Parathyroid adenoma (tissue), 2 donors: Measurements from ENCODE around the gene ZNF585A.

Source experiments
- H2AFZ ChIP-seq: fragments of 300-600 bp; sonication (generic); one replicate; pipeline ENCODE4 v1.7.0; 2017; ENCODE audit warnings: antibody characterized with exemption, mild to moderate bottlenecking
- H3K27ac ChIP-seq: fragments of 300-600 bp; sonication (generic); one replicate; pipeline ENCODE4 v1.7.0; 2017
- H3K27me3 ChIP-seq: fragments of 300-600 bp; sonication (generic); one replicate; pipeline ENCODE4 v1.7.0; 2017; ENCODE audit warnings: low read length; ENCODE audit not compliant: control insufficient read depth, insufficient read depth
- H3K36me3 ChIP-seq: fragments of 300-600 bp; sonication (generic); one replicate; pipeline ENCODE4 v1.7.0; 2017; ENCODE audit warnings: low read length; ENCODE audit not compliant: control insufficient read depth, insufficient read depth
- H3K4me1 ChIP-seq: fragments of 300-600 bp; sonication (generic); one replicate; pipeline ENCODE4 v1.7.0; 2017; ENCODE audit warnings: control low read depth
- H3K4me2 ChIP-seq: fragments of 300-600 bp; sonication (generic); one replicate; pipeline ENCODE4 v1.7.0; 2017; ENCODE audit warnings: low read length
- H3K4me3 ChIP-seq: fragments of 300-600 bp; sonication (generic); one replicate; pipeline ENCODE4 v1.7.0; 2017; ENCODE audit warnings: low read depth, low read length
- H3K79me2 ChIP-seq: fragments of 300-600 bp; sonication (generic); one replicate; pipeline ENCODE4 v1.7.0; 2017; ENCODE audit warnings: control low read depth
- H3K9ac ChIP-seq: fragments of 300-600 bp; sonication (generic); one replicate; pipeline ENCODE4 v1.7.0; 2017; ENCODE audit warnings: mild to moderate bottlenecking
- H3K9me3 ChIP-seq: fragments of 300-600 bp; sonication (generic); one replicate; pipeline ENCODE4 v1.7.0; 2017; ENCODE audit warnings: low read length; ENCODE audit not compliant: control insufficient read depth
- TF ChIP-seq, protein P1 (sequence below): fragments of 300-600 bp; sonication (generic); IDR thresholded peaks from one replicate; pipeline ENCODE4 v1.7.0; 2017; ENCODE audit warnings: antibody characterized with exemption, mild to moderate bottlenecking
- donor health status: primary hyperparathyroidism.

Gene ZNF585A

DNA sequence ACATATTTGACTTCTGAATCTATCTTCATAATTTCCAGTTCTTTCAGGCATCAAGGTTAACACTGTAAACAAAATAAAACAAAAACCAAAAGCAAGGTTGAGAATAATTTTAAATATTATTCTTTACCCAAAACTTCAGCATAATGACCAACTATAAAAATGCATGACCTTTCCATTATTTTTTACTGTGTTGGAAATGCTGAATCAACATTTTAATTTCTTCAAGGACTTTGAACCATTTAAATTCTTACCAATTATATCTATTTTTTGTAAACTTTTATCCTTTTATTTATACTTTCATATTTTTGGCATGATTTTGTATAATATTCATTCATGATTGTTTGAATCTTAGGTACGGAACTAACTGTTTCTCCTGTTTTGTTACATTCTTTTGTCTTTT, 6.9 kb downstream of the ZNF585A start:
- no peaks in the 10 kb centered on the region for H3K4me1 ChIP-seq
- H3K27me3 ChIP-seq, result no peaks in the 10 kb centered on the region
- no peak overlapping the region for H3K4me3 ChIP-seq
- no peaks in the 10 kb centered on the region for H3K36me3 ChIP-seq
- H3K9ac ChIP-seq, result no peak overlapping the region
- H2AFZ ChIP-seq, result no peak overlapping the region
- no peak overlapping the region for H3K4me2 ChIP-seq
- no peak overlapping the region for H3K27ac ChIP-seq
- H3K9me3 ChIP-seq, result no peaks in the 10 kb centered on the region
- H3K79me2 ChIP-seq, result no peaks in the 10 kb centered on the region
- TF ChIP-seq, protein P1, sequence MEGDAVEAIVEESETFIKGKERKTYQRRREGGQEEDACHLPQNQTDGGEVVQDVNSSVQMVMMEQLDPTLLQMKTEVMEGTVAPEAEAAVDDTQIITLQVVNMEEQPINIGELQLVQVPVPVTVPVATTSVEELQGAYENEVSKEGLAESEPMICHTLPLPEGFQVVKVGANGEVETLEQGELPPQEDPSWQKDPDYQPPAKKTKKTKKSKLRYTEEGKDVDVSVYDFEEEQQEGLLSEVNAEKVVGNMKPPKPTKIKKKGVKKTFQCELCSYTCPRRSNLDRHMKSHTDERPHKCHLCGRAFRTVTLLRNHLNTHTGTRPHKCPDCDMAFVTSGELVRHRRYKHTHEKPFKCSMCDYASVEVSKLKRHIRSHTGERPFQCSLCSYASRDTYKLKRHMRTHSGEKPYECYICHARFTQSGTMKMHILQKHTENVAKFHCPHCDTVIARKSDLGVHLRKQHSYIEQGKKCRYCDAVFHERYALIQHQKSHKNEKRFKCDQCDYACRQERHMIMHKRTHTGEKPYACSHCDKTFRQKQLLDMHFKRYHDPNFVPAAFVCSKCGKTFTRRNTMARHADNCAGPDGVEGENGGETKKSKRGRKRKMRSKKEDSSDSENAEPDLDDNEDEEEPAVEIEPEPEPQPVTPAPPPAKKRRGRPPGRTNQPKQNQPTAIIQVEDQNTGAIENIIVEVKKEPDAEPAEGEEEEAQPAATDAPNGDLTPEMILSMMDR, result no peak

DNA sequence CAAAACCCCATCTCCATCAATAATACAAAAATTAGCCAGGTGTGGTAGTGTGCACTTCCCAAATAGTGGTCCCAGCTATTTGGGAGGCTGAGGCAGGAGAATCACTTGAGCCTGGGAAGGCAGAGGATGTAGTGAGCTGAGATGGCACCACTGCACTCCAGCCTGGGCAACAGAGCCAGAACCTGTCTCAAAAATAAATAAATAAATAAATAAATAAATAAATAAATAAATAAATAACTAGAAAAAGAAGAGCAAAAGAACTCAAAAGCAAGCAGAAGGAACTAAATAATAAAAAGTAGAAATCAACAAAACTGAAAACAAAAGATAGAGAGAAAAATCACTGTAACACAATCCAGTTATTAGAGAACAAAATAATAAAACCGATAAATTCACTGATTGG, 12.3 kb downstream of the ZNF585A start:
- H3K4me1 ChIP-seq, result no peaks in the 10 kb centered on the region
- no peaks in the 10 kb centered on the region for H3K9me3 ChIP-seq
- no peak overlapping the region for H3K4me3 ChIP-seq
- H3K4me2 ChIP-seq, result no peak overlapping the region
- TF ChIP-seq, protein P1, result no peak
- H3K36me3 ChIP-seq, result peaks cover 4% of the 10 kb centered on the region
- no peaks in the 10 kb centered on the region for H3K27me3 ChIP-seq
- no peak overlapping the region for H3K27ac ChIP-seq
- H2AFZ ChIP-seq, result no peak overlapping the region
- H3K9ac ChIP-seq, result no peak overlapping the region
- H3K79me2 ChIP-seq, result no peaks in the 10 kb centered on the region

DNA sequence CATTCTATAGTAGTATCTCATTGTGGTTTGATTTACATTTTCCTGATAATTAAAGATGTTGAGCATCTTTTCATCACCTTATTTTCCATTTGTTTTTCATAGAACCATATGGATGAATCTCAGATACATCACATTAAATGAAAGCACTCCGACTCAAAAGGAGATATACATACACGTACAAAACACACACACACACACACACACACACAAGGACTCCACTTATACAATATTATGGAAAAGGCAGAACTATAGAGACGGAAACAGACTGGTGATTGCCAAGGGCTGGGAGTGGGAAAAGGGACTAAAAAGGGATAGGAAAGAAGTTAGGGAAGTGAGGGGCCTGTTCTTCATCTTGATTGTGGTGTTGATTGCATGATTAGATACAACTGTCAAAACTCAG, 24.3 kb downstream of the ZNF585A start:
- H2AFZ ChIP-seq, result no peak overlapping the region
- H3K4me1 ChIP-seq, result no peaks in the 10 kb centered on the region
- H3K79me2 ChIP-seq, result no peaks in the 10 kb centered on the region
- H3K4me3 ChIP-seq, result no peak overlapping the region
- no peak overlapping the region for H3K27ac ChIP-seq
- no peak overlapping the region for H3K4me2 ChIP-seq
- H3K9ac ChIP-seq, result no peak overlapping the region
- H3K36me3 ChIP-seq, result peaks cover under 1% of the 10 kb centered on the region
- no peaks in the 10 kb centered on the region for H3K9me3 ChIP-seq
- H3K27me3 ChIP-seq, result no peaks in the 10 kb centered on the region
- TF ChIP-seq, protein P1, result no peak

DNA sequence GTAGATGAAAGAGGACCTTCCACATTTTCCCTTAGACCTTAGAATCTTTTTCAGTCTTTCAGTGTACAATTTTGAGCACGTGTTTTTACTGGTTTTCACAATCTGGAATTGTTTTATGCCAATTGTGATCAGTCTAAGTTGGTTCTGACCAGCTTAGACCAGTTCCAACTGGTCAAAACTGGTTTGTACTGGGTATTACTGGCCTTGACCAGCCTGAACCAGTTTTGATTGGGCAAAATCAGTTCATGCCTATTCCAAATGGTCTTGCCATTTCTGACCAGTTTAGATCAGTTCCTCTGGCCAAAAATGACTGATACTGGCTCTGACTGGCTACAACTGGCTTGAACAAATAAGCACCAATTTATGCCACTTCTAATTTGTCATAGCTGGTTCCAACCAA, 36.4 kb downstream of the ZNF585A start:
- Histone ChIP-seq H2AFZ (no peak overlapping the region), H3K27ac (no peak overlapping the region), H3K79me2 (no peaks in the 10 kb centered on the region), H3K27me3 (no peaks in the 10 kb centered on the region), H3K9ac (no peak overlapping the region), H3K36me3 (no peaks in the 10 kb centered on the region), H3K4me2 (no peak overlapping the region), H3K4me1 (no peaks in the 10 kb centered on the region), H3K4me3 (no peak overlapping the region), H3K9me3 (peaks cover 13% of the 10 kb centered on the region)
- TF ChIP-seq, protein P1, result no peak

DNA sequence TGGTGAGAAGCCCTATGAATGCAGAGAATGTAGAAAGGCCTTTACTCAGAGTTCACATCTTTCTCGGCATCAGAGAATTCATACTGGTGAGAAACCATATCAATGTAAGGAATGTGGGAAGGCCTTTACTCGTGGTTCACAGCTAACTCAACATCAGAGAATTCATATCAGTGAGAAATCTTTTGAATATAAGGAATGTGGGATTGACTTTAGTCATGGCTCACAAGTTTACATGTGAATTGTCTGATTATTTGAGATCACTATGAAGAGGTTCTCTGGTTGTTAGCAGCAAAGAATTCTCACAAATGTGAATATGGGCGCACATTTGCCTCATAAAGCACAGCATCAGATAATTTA, 43.7 kb downstream of the ZNF585A start:
- Histone ChIP-seq H3K27ac (no peak overlapping the region), H3K79me2 (no peaks in the 10 kb centered on the region), H3K9ac (no peak overlapping the region), H3K4me3 (no peak overlapping the region), H2AFZ (no peak overlapping the region), H3K4me1 (no peaks in the 10 kb centered on the region), H3K27me3 (no peaks in the 10 kb centered on the region), H3K9me3 (peaks cover 30% of the 10 kb centered on the region), H3K36me3 (peaks cover 27% of the 10 kb centered on the region), H3K4me2 (no peak overlapping the region)
- TF ChIP-seq, protein P1, result no peak
